Measurements from ENCODE around the gene CDAN1. TPM values are rescaled to one million over a fixed set of nuclear protein-coding genes. Genes with fewer than 3 reads are reported as not detected.

The CDAN1 gene
- total RNA-seq, 1 donor from 2014 or later, result 8.7 TPM

GRCh38 chr15:42736178-42736792 is 643 bp downstream of the CDAN1 start:
- no peaks in the 10 kb centered on the region for H3K27me3 ChIP-seq (ENCODE audit: control insufficient read depth, insufficient read depth, low read length)
- no peak for TF ChIP-seq CTCF (IDR thresholded peaks at IDR 0.05; ENCODE audit: insufficient read depth, low read length, severe bottlenecking)
- DNase-seq (ENCODE audit: low read depth) (no peak), FAIRE-seq (no peak)
- peak overlapping the region; percentile 79 for H3K4me3 ChIP-seq (ENCODE audit: low read depth, low read length)
- H3K36me3 ChIP-seq (ENCODE audit: control insufficient read depth, insufficient read depth, low read length), result peaks cover 12% of the 10 kb centered on the region

- Histone ChIP-seq H3K36me3 (ENCODE audit: control insufficient read depth, insufficient read depth, low read length) (peaks cover 15% of the 10 kb centered on the region), H3K4me3 (ENCODE audit: low read depth, low read length) (peak overlapping the region; percentile 79), H3K27me3 (ENCODE audit: control insufficient read depth, insufficient read depth, low read length) (no peaks in the 10 kb centered on the region)
- FAIRE-seq, result no peak
- no peak for DNase-seq (ENCODE audit: low read depth)
- TF ChIP-seq CTCF (IDR thresholded peaks at IDR 0.05; ENCODE audit: insufficient read depth, low read length, severe bottlenecking), result no peak
These were observed 1.4 kb downstream of the CDAN1 start for GRCh38 chr15:42735382-42736165.

DNA sequence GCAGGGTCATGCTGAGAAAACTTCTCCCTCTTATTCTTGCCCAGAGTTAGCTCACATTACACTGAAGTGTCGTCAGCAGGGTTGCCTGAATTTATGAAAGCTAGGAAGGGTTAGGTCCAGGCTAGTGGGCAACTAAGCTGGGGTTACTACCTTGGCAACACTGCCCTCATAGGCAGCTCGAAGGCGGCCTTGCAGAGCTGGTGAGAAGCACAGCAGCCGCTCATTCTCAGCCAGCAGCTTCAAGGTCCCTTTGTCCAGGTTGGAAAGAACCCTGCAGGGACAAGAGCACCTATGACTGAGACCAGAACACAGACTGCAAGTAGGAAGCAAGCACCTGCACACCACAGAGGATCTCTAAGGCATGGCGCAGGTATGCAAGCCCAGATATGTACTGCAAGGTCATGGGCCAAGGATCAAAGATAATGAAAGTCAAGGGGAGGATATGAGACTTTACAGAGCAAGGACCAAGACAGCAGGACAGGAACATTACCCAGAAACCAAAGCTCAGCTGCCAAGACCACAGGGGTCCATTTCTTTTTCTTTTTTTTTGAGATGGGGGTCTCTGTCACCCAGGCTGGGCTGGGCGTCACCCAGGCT is 2.8 kb downstream of the CDAN1 start:
- Histone ChIP-seq H3K27me3 (ENCODE audit: control insufficient read depth, insufficient read depth, low read length) (no peaks in the 10 kb centered on the region), H3K4me3 (ENCODE audit: low read depth, low read length) (no peak overlapping the region), H3K36me3 (ENCODE audit: control insufficient read depth, insufficient read depth, low read length) (peaks cover 22% of the 10 kb centered on the region)
- FAIRE-seq, result no peak
- no peak for DNase-seq (ENCODE audit: low read depth)
- TF ChIP-seq CTCF (IDR thresholded peaks at IDR 0.05; ENCODE audit: insufficient read depth, low read length, severe bottlenecking), result no peak

- no peak for TF ChIP-seq CTCF (IDR thresholded peaks at IDR 0.05; ENCODE audit: insufficient read depth, low read length, severe bottlenecking)
- no peak for DNase-seq (ENCODE audit: low read depth)
- Histone ChIP-seq H3K27me3 (ENCODE audit: control insufficient read depth, insufficient read depth, low read length) (no peaks in the 10 kb centered on the region), H3K36me3 (ENCODE audit: control insufficient read depth, insufficient read depth, low read length) (peaks cover 23% of the 10 kb centered on the region), H3K4me3 (ENCODE audit: low read depth, low read length) (no peak overlapping the region)
- no peak for FAIRE-seq
These were observed 3.9 kb downstream of the CDAN1 start for GRCh38 chr15:42733027-42733426.

DNA sequence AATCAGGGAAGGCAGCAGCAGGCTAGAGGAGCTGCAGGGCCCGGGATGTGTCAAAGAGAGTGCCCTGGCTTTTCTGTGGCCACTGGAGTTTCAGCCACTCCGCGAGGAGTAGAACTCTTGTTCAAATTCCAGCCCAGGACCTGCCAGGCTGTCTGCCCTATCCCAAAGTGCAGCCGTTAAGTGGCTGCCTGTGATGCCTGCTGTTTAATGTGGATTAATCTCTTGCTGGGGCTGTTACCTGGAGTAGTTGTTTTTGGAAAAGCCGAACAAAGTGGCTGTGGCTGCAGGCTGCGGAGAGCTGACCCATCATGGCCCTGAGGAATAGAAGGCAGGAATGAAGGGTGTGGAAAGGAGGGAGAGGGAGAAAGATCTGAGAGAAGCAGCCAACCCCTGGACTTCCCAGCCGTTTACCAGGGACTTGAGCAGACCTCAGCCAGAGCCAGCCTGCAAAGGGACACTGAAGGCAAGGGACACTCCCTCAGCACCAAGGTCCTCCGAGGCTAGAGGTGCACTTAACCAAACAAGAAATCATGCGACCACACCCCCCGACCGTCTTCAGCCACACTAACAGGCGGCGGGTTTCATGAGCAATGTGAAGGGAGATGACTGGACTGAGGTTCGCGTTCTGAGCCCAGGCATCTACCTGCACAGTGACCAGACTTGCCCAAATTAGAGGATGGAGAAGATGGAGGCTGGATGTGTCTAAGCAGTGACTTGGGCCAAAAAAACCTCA is 4.7 kb downstream of the CDAN1 start:
- TF ChIP-seq CTCF (IDR thresholded peaks at IDR 0.05; ENCODE audit: insufficient read depth, low read length, severe bottlenecking), result no peak
- Histone ChIP-seq H3K27me3 (ENCODE audit: control insufficient read depth, insufficient read depth, low read length) (no peaks in the 10 kb centered on the region), H3K36me3 (ENCODE audit: control insufficient read depth, insufficient read depth, low read length) (peaks cover 26% of the 10 kb centered on the region), H3K4me3 (ENCODE audit: low read depth, low read length) (no peak overlapping the region)
- DNase-seq (ENCODE audit: low read depth) (no peak), FAIRE-seq (no peak)

Data from bronchial epithelial cell (primary cell).